IMR-90 (cell line): ENCODE measurements around the gene KIAA0319L. TPM values are rescaled to one million over a fixed set of nuclear protein-coding genes. Genes with fewer than 3 reads are reported as not detected.

Experiments used
- ATAC-seq: fragments of 200-7000 bp; cut with Tn5 transposase; 2 replicates; pipeline ENCODE4 v1.9.1; 2020; ENCODE audit warnings: low read depth, mild to moderate bottlenecking, moderate library complexity
- BruUV-seq: library from RNA; stranded (reverse); fragments of 400-500 nt; replicated peaks from 2 replicates; lab custom pipeline; 2021; lab: Mats Ljungman, UMichigan
- CTCF ChIA-PET: fragments of 300-600 bp; formaldehyde crosslinking; extraction: SDS; loops from one replicate; lab custom pipeline; 2021; ENCODE audit warnings: antibody characterized with exemption; lab: Yijun Ruan, JAX
- POLR2A ChIA-PET: fragments of 300-600 bp; sonication (Branson Sonifier 250); formaldehyde crosslinking; loops from one replicate; lab custom pipeline; 2022; ENCODE audit warnings: antibody characterized with exemption; ENCODE audit not compliant: unreplicated experiment; lab: Charles Lee
- DNase-seq: peaks from one replicate; pipeline ENCODE4 v3.0.0; 2013
- H2AFZ ChIP-seq: replicated peaks from 2 replicates; pipeline ENCODE3; 2013; ENCODE audit warnings: low read length, mild to moderate bottlenecking; ENCODE audit not compliant: poor library complexity
- H2AK5ac ChIP-seq: 2 replicates; pipeline ENCODE4 v1.6.1; 2013; ENCODE audit warnings: low read depth, low read length, inconsistent platforms
- H2AK9ac ChIP-seq: replicated peaks from 2 replicates; pipeline ENCODE3; 2013; ENCODE audit warnings: mild to moderate bottlenecking, low read depth, low read length, moderate library complexity; ENCODE audit not compliant: poor library complexity
- H2BK120ac ChIP-seq: 2 replicates; pipeline ENCODE4 v1.6.1; 2013; ENCODE audit warnings: low read depth, low read length, inconsistent platforms
- H2BK15ac ChIP-seq: 3 replicates; pipeline ENCODE4 v1.6.1; 2013; ENCODE audit warnings: low read depth, low read length, inconsistent platforms
- H2BK20ac ChIP-seq: 2 replicates; pipeline ENCODE4 v1.6.1; 2013; ENCODE audit warnings: low read depth, mild to moderate bottlenecking, inconsistent platforms, low read length, moderate library complexity
- H2BK5ac ChIP-seq: 2 replicates; pipeline ENCODE4 v1.6.1; 2013; ENCODE audit warnings: mild to moderate bottlenecking, low read depth, low read length, inconsistent platforms; ENCODE audit not compliant: poor library complexity, severe bottlenecking
- H3K14ac ChIP-seq: replicated peaks from 2 replicates; pipeline ENCODE4 v1.6.1; 2013; ENCODE audit warnings: low read depth, low read length, inconsistent platforms
- H3K18ac ChIP-seq: 2 replicates; pipeline ENCODE4 v1.6.1; 2013; ENCODE audit warnings: low read depth, low read length, control low read depth
- H3K23ac ChIP-seq: 2 replicates; pipeline ENCODE4 v1.6.1; 2013; ENCODE audit warnings: low read depth, low read length, inconsistent platforms
- H3K27ac ChIP-seq: 2 replicates; pipeline ENCODE4 v1.5.1; 2013; ENCODE audit warnings: mild to moderate bottlenecking, control low read depth, low read length; ENCODE audit not compliant: insufficient read depth
- H3K27me3 ChIP-seq: 2 replicates; pipeline ENCODE4 v1.6.1; 2013; ENCODE audit warnings: low read length; ENCODE audit not compliant: control insufficient read depth, insufficient read depth
- H3K36me3 ChIP-seq: 2 replicates; pipeline ENCODE4 v1.6.1; 2013; ENCODE audit warnings: low read length, mixed read lengths; ENCODE audit not compliant: control insufficient read depth, insufficient read depth
- H3K4ac ChIP-seq: 2 replicates; pipeline ENCODE4 v1.6.1; 2013; ENCODE audit warnings: low read depth, low read length, inconsistent platforms
- H3K4me1 ChIP-seq: 2 replicates; pipeline ENCODE4 v1.6.1; 2013; ENCODE audit warnings: low read length, mixed read lengths; ENCODE audit not compliant: control insufficient read depth, insufficient read depth
- H3K4me2 ChIP-seq: 2 replicates; pipeline ENCODE4 v1.6.1; 2013; ENCODE audit warnings: low read depth, mild to moderate bottlenecking, control low read depth, low read length, moderate library complexity
- H3K4me3 ChIP-seq: 2 replicates; pipeline ENCODE4 v1.5.1; 2013; ENCODE audit warnings: low read depth, mild to moderate bottlenecking, control low read depth, low read length, moderate library complexity; ENCODE audit not compliant: insufficient read depth
- H3K56ac ChIP-seq: 2 replicates; pipeline ENCODE4 v1.6.1; 2013; ENCODE audit warnings: low read length, inconsistent platforms; ENCODE audit not compliant: insufficient read depth; ENCODE audit errors: extremely low read depth
- H3K79me1 ChIP-seq, 2 experiments: 2 replicates each; pipeline ENCODE4 v1.6.1; 2013; ENCODE audit warnings: low read length in 2 of 2, inconsistent platforms in 1 of 2, low read depth in 1 of 2
- H3K9ac ChIP-seq: 2 replicates; pipeline ENCODE4 v1.6.1; 2013; ENCODE audit warnings: low read depth, low read length, control low read depth
- H3K9me1 ChIP-seq: 2 replicates; pipeline ENCODE4 v1.6.1; 2013; ENCODE audit warnings: low read length, inconsistent platforms; ENCODE audit not compliant: insufficient read depth
- H3K9me3 ChIP-seq: 2 replicates; pipeline ENCODE4 v1.6.1; 2013; ENCODE audit warnings: low read length; ENCODE audit not compliant: control insufficient read depth, insufficient read depth
- H4K20me1 ChIP-seq: 2 replicates; pipeline ENCODE4 v1.6.1; 2013; ENCODE audit warnings: low read length, inconsistent platforms; ENCODE audit not compliant: insufficient read depth
- H4K5ac ChIP-seq: 2 replicates; pipeline ENCODE4 v1.6.1; 2013; ENCODE audit warnings: mild to moderate bottlenecking, low read depth, low read length, control low read depth
- H4K8ac ChIP-seq, 2 experiments: 2 replicates each; pipeline ENCODE4 v1.6.1; 2013; ENCODE audit warnings: low read depth in 2 of 2, low read length in 2 of 2, control low read depth in 1 of 2, inconsistent platforms in 1 of 2
- H4K91ac ChIP-seq: 2 replicates; pipeline ENCODE4 v1.6.1; 2013; ENCODE audit warnings: low read depth, low read length, inconsistent platforms; ENCODE audit not compliant: insufficient read depth
- CEBPB ChIP-seq: IDR thresholded peaks from 2 replicates; pipeline ENCODE4 v1.6.1; 2012; ENCODE audit warnings: low read depth, low read length, improper control_type of control experiment
- MXI1 ChIP-seq: IDR thresholded peaks from 2 replicates; pipeline ENCODE4 v1.6.1; 2012; ENCODE audit warnings: low read depth, mild to moderate bottlenecking, low read length, moderate library complexity, borderline replicate concordance
- RAD21 ChIP-seq: IDR thresholded peaks from 2 replicates; pipeline ENCODE4 v1.6.1; 2012; ENCODE audit warnings: low read length, improper control_type of control experiment
- RFX5 ChIP-seq: IDR thresholded peaks from 2 replicates; pipeline ENCODE4 v1.8.0; 2012; ENCODE audit warnings: low read depth, mild to moderate bottlenecking, low read length, moderate library complexity
- SMC3 ChIP-seq: fragments of 150-350 bp; IDR thresholded peaks from 2 replicates; pipeline ENCODE4 v1.6.1; 2016; ENCODE audit warnings: low read depth, mild to moderate bottlenecking, antibody characterized with exemption, low read length, moderate library complexity
- WGBS, 2 experiments: methylation state at CpG; one replicate each; pipeline versions ENCODE4 v1.1.5 to v1.1.7; 2013; ENCODE audit warnings: missing lambda C conversion rate in 2 of 2; ENCODE audit not compliant: insufficient read length in 1 of 2; ENCODE audit errors: extremely low coverage in 2 of 2; 5-methylcytosine and 5-hydroxymethylcytosine counted together
- dilution Hi-C: fragments of 300-500 bp; cut with HindIII; formaldehyde crosslinking; loops from one replicate; pipeline ENCODE4 v1.14.3; 2018; ENCODE audit warnings: low sequenced_read_pairs; ENCODE audit not compliant: unreplicated experiment
- in situ Hi-C: fragments of 300-500 bp; cut with MboI; formaldehyde crosslinking; loops from 3 replicates; pipeline ENCODE4 v1.14.3; 2019; ENCODE audit warnings: low sequenced_read_pairs, inconsistent platforms, mixed read lengths
- intact Hi-C: fragments of 100-400 bp; cut with micrococcal nuclease; formaldehyde crosslinking; loops from 2 replicates; pipeline ENCODE4 v1.10.0; 2022
- polyA plus RNA-seq, 3 experiments: library from polyadenylated mRNA; depleted of rRNA; stranded (reverse); fragments of >200 nt; gene quantifications; 2 replicates each; pipeline ENCODE4 v1.2.3, GENCODE V29; 2012; ENCODE audit warnings: low replicate concordance in 1 of 3
- total RNA-seq: library from RNA; depleted of rRNA; stranded (reverse); fragments of >200 nt; gene quantifications from 2 replicates; pipeline ENCODE4 v1.2.3, GENCODE V29; 2012
- TF ChIP-seq, protein P1 (sequence below): conservative IDR thresholded peaks from 2 replicates; pipeline ENCODE4 v1.5.1; 2012; ENCODE audit warnings: mild to moderate bottlenecking, low read depth, low read length, improper control_type of control experiment

Gene KIAA0319L
- total and polyA plus RNA-seq, 2 of the 4 experiments (the other 2 are of a cell fraction) = 38.0 to 49.8 TPM

DNA sequence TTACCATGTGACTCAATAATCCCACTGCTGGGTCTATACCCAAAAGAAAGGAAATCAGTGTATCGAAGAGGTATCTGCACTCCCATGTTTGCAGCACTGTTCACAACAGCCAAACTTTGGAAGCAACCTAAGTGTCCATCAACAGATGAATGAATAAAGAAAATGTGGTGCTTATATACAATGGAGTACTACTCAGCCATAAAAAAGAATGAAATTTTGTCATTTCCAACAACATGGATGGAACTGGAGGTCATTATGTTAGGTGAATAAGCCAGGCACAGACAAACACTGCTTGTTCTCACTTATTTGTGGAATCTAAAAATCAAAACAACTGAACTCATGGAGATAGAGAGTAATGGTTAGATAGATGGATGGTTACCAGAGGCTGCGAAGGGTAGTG, 79.3 kb downstream of the KIAA0319L start:
- DNase-seq (no peak), ATAC-seq (no peak)
- no peak overlapping the region for H4K8ac ChIP-seq
- H4K20me1 ChIP-seq = no peaks in the 10 kb centered on the region
- H2BK20ac ChIP-seq = no peak overlapping the region
- H3K56ac ChIP-seq = no peak overlapping the region
- H2AFZ ChIP-seq = no peak overlapping the region
- no peaks in the 10 kb centered on the region; a peak in 1 of 4 replicates for H3K79me1 ChIP-seq
- intact Hi-C loops (no loop called here), dilution Hi-C loops (no loop called here), in situ Hi-C loops (no loop called here)
- H3K27me3 ChIP-seq = no peaks in the 10 kb centered on the region
- 100% methylated on average over 1 of the region's 2 CpGs; no CpG with 5 or more reads in 1 of the 2 experiments for WGBS, 2 experiments
- H3K4me2 ChIP-seq = no peak overlapping the region
- no peak overlapping the region for H3K4ac ChIP-seq
- H3K18ac ChIP-seq = no peak overlapping the region
- no peak overlapping the region for H2AK9ac ChIP-seq
- POLR2A ChIA-PET = no interaction called here
- H3K14ac ChIP-seq = no peak overlapping the region
- TF ChIP-seq SMC3 (no peak), RAD21 (no peak), RFX5 (no peak), MXI1 (no peak), CEBPB (no peak)
- TF ChIP-seq, protein P1, sequence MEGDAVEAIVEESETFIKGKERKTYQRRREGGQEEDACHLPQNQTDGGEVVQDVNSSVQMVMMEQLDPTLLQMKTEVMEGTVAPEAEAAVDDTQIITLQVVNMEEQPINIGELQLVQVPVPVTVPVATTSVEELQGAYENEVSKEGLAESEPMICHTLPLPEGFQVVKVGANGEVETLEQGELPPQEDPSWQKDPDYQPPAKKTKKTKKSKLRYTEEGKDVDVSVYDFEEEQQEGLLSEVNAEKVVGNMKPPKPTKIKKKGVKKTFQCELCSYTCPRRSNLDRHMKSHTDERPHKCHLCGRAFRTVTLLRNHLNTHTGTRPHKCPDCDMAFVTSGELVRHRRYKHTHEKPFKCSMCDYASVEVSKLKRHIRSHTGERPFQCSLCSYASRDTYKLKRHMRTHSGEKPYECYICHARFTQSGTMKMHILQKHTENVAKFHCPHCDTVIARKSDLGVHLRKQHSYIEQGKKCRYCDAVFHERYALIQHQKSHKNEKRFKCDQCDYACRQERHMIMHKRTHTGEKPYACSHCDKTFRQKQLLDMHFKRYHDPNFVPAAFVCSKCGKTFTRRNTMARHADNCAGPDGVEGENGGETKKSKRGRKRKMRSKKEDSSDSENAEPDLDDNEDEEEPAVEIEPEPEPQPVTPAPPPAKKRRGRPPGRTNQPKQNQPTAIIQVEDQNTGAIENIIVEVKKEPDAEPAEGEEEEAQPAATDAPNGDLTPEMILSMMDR = no peak
- no peak overlapping the region for H2BK15ac ChIP-seq
- H3K36me3 ChIP-seq = peaks cover 10% of the 10 kb centered on the region
- no peaks in the 10 kb centered on the region for H3K9me3 ChIP-seq
- no peak overlapping the region for H2BK5ac ChIP-seq
- H3K23ac ChIP-seq = no peak overlapping the region
- no TSS peak for BruUV-seq
- CTCF ChIA-PET = no interaction called here
- no peak overlapping the region for H3K9ac ChIP-seq
- H3K9me1 ChIP-seq = no peaks in the 10 kb centered on the region
- H3K4me1 ChIP-seq = no peaks in the 10 kb centered on the region
- H4K91ac ChIP-seq = no peak overlapping the region
- no peak overlapping the region for H3K4me3 ChIP-seq
- no peak overlapping the region for H2AK5ac ChIP-seq
- no peak overlapping the region for H4K5ac ChIP-seq
- no peak overlapping the region for H2BK120ac ChIP-seq
- H3K27ac ChIP-seq = no peak overlapping the region
